T-helper 17 cell (primary cell): Measurements from ENCODE around the gene KLHDC3. TPM values are rescaled to one million over a fixed set of nuclear protein-coding genes. Genes with fewer than 3 reads are reported as not detected.

ENCODE experiments used
- ATAC-seq: fragments of 150-1000 bp; cut with Tn5 transposase; 2 replicates; pipeline ENCODE4 v1.10.0; 2021; ENCODE audit warnings: mild to moderate bottlenecking, moderate library complexity
- DNase-seq, 3 donors: peaks; one replicate each; pipeline versions ENCODE4 v3.0.0 to v3.0.0-alpha.2; 2020 to 2021
- H3K9me3 ChIP-seq: one replicate; pipeline ENCODE4 v1.7.0; 2013; ENCODE audit warnings: low read length, mild to moderate bottlenecking; ENCODE audit not compliant: control insufficient read depth, poor library complexity, severe bottlenecking
- H3K27ac Mint-ChIP-seq: one replicate; pipeline ENCODE4 v1.8.0; 2022; ENCODE audit warnings: mild to moderate bottlenecking, moderate library complexity, mixed read lengths
- H3K27me3 Mint-ChIP-seq: one replicate; pipeline ENCODE4 v1.8.0; 2022; ENCODE audit warnings: mixed read lengths
- H3K36me3 Mint-ChIP-seq: one replicate; pipeline ENCODE4 v1.8.0; 2022; ENCODE audit warnings: low read depth, mixed read lengths
- H3K4me1 Mint-ChIP-seq: one replicate; pipeline ENCODE4 v1.8.0; 2022; ENCODE audit warnings: mild to moderate bottlenecking, mixed read lengths
- H3K4me3 Mint-ChIP-seq: one replicate; pipeline ENCODE4 v1.8.0; 2022; ENCODE audit warnings: mild to moderate bottlenecking, moderate library complexity, mixed read lengths
- total RNA-seq, 4 donors: library from RNA in 2 of 4; stranded (reverse) in 2 of 4; gene quantifications; one replicate each; pipeline ENCODE4 v1.2.3 and lab custom pipeline; 2022 to 2026

KLHDC3 gene
- total RNA-seq, 2 donors from 2014 or later: 31.1 TPM

- Mint-ChIP-seq H3K27me3 (no peaks in the 10 kb centered on the region), H3K4me1 (peaks cover 25% of the 10 kb centered on the region), H3K27ac (peak within 1 kb of the TSS; percentile 91), H3K4me3 (peak within 1 kb of the TSS; percentile 95), H3K36me3 (peaks cover 7% of the 10 kb centered on the region)
- no peaks in the 10 kb centered on the region for H3K9me3 ChIP-seq
- DNase-seq: peak; percentile 40 to 57 (median 51)
- peak; percentile 84 for ATAC-seq
Measured at GRCh38 chr6:43021270-43022047, 7.4 kb downstream of the KLHDC3 start, which contains the start of gene RRP36. Gene RRP36 (plus strand): TSS chr6:43021623. CDS start chr6:43021655, 32 bp downstream.

- no peaks in the 10 kb centered on the region for H3K9me3 ChIP-seq
- Mint-ChIP-seq H3K27me3 (no peaks in the 10 kb centered on the region), H3K36me3 (peaks cover 11% of the 10 kb centered on the region), H3K27ac (peak overlapping the region; percentile 91), H3K4me1 (peaks cover 16% of the 10 kb centered on the region), H3K4me3 (peak overlapping the region; percentile 61)
- DNase-seq (no peak), ATAC-seq (no peak)
Measured at GRCh38 chr6:43024436-43024835, 10.4 kb downstream of the KLHDC3 start.

- H3K36me3 Mint-ChIP-seq: peaks cover 11% of the 10 kb centered on the region
- ATAC-seq (no peak), DNase-seq (no peak)
- peaks cover 13% of the 10 kb centered on the region for H3K4me1 Mint-ChIP-seq
- no peaks in the 10 kb centered on the region for H3K9me3 ChIP-seq
- no peaks in the 10 kb centered on the region for H3K27me3 Mint-ChIP-seq
- no peak overlapping the region for H3K27ac Mint-ChIP-seq
- H3K4me3 Mint-ChIP-seq: no peak overlapping the region
Measured at GRCh38 chr6:43026365-43026764, 12.3 kb downstream of the KLHDC3 start.

- H3K27ac Mint-ChIP-seq: no peak overlapping the region
- ATAC-seq (no peak), DNase-seq (no peak)
- H3K27me3 Mint-ChIP-seq: no peaks in the 10 kb centered on the region
- peaks cover 12% of the 10 kb centered on the region for H3K36me3 Mint-ChIP-seq
- no peak overlapping the region for H3K4me3 Mint-ChIP-seq
- no peaks in the 10 kb centered on the region for H3K9me3 ChIP-seq
- peaks cover 16% of the 10 kb centered on the region for H3K4me1 Mint-ChIP-seq
Measured at GRCh38 chr6:43029120-43029519, 15.1 kb downstream of the KLHDC3 start.

- ATAC-seq: no peak
- no peak for DNase-seq
- peaks cover 6% of the 10 kb centered on the region for H3K36me3 Mint-ChIP-seq
- no peak overlapping the region for H3K4me3 Mint-ChIP-seq
- H3K9me3 ChIP-seq: no peaks in the 10 kb centered on the region
- H3K27ac Mint-ChIP-seq: no peak overlapping the region
- no peaks in the 10 kb centered on the region for H3K27me3 Mint-ChIP-seq
- H3K4me1 Mint-ChIP-seq: peaks cover 9% of the 10 kb centered on the region
Measured at GRCh38 chr6:43032326-43032725, 18.3 kb downstream of the KLHDC3 start.

- Mint-ChIP-seq H3K36me3 (peaks cover 2% of the 10 kb centered on the region), H3K27me3 (no peaks in the 10 kb centered on the region), H3K4me3 (no peak overlapping the region), H3K4me1 (peaks cover 6% of the 10 kb centered on the region), H3K27ac (peak overlapping the region; percentile 27)
- ATAC-seq: no peak
- DNase-seq: no peak
- H3K9me3 ChIP-seq: no peaks in the 10 kb centered on the region
Measured at GRCh38 chr6:43033496-43034189, 19.6 kb downstream of the KLHDC3 start.

GRCh38 chr6:43034190-43034525 is 20.1 kb downstream of the KLHDC3 start:
- no peak for ATAC-seq
- Mint-ChIP-seq H3K27me3 (no peaks in the 10 kb centered on the region), H3K36me3 (peaks cover 2% of the 10 kb centered on the region), H3K4me3 (no peak overlapping the region), H3K4me1 (peaks cover 6% of the 10 kb centered on the region), H3K27ac (no peak overlapping the region)
- H3K9me3 ChIP-seq: no peaks in the 10 kb centered on the region
- no peak for DNase-seq

- DNase-seq (no peak), ATAC-seq (no peak)
- no peaks in the 10 kb centered on the region for H3K27me3 Mint-ChIP-seq
- H3K9me3 ChIP-seq: no peaks in the 10 kb centered on the region
- no peak overlapping the region for H3K4me3 Mint-ChIP-seq
- H3K4me1 Mint-ChIP-seq: peaks cover 6% of the 10 kb centered on the region
- H3K36me3 Mint-ChIP-seq: peaks cover 5% of the 10 kb centered on the region
- H3K27ac Mint-ChIP-seq: peak overlapping the region; percentile 37
Measured at GRCh38 chr6:43035495-43036194, 21.6 kb downstream of the KLHDC3 start.

GRCh38 chr6:43036712-43037111 is 22.7 kb downstream of the KLHDC3 start:
- no peaks in the 10 kb centered on the region for H3K9me3 ChIP-seq
- Mint-ChIP-seq H3K4me1 (peaks cover 6% of the 10 kb centered on the region), H3K27ac (peak overlapping the region; percentile 43), H3K36me3 (peaks cover 4% of the 10 kb centered on the region), H3K4me3 (no peak overlapping the region), H3K27me3 (no peaks in the 10 kb centered on the region)
- no peak for ATAC-seq
- DNase-seq: no peak

GRCh38 chr6:43037197-43037596 is 23.1 kb downstream of the KLHDC3 start:
- H3K27me3 Mint-ChIP-seq: no peaks in the 10 kb centered on the region
- peak overlapping the region; percentile 43 for H3K27ac Mint-ChIP-seq
- ATAC-seq: no peak
- H3K36me3 Mint-ChIP-seq: peaks cover 3% of the 10 kb centered on the region
- DNase-seq: no peak
- H3K4me3 Mint-ChIP-seq: no peak overlapping the region
- peaks cover 6% of the 10 kb centered on the region for H3K4me1 Mint-ChIP-seq
- H3K9me3 ChIP-seq: no peaks in the 10 kb centered on the region

GRCh38 chr6:43037706-43038105 is 23.7 kb downstream of the KLHDC3 start:
- no peak overlapping the region for H3K4me3 Mint-ChIP-seq
- ATAC-seq (no peak), DNase-seq (no peak)
- no peaks in the 10 kb centered on the region for H3K27me3 Mint-ChIP-seq
- H3K9me3 ChIP-seq: no peaks in the 10 kb centered on the region
- H3K36me3 Mint-ChIP-seq: peaks cover 3% of the 10 kb centered on the region
- peak overlapping the region; percentile 9 for H3K27ac Mint-ChIP-seq
- peaks cover 6% of the 10 kb centered on the region for H3K4me1 Mint-ChIP-seq

GRCh38 chr6:43038727-43039126 is 24.7 kb downstream of the KLHDC3 start:
- ATAC-seq (no peak), DNase-seq (no peak)
- Mint-ChIP-seq H3K36me3 (peaks cover 3% of the 10 kb centered on the region), H3K27me3 (no peaks in the 10 kb centered on the region), H3K4me1 (peaks cover 3% of the 10 kb centered on the region), H3K27ac (no peak overlapping the region), H3K4me3 (no peak overlapping the region)
- H3K9me3 ChIP-seq: no peaks in the 10 kb centered on the region

- Mint-ChIP-seq H3K36me3 (peaks cover 4% of the 10 kb centered on the region), H3K4me1 (peaks cover 3% of the 10 kb centered on the region), H3K27me3 (no peaks in the 10 kb centered on the region), H3K27ac (peak overlapping the region; percentile 79), H3K4me3 (no peak overlapping the region)
- DNase-seq (no peak), ATAC-seq (no peak)
- H3K9me3 ChIP-seq: no peaks in the 10 kb centered on the region
Measured at GRCh38 chr6:43040542-43041257, 26.7 kb downstream of the KLHDC3 start.
